ENCODE measurements around the gene SMIM7. TPM values are rescaled to one million over a fixed set of nuclear protein-coding genes. Genes with fewer than 3 reads are reported as not detected.

Gene SMIM7
- total and polyA plus RNA-seq, 2 of the 13 experiments (the other 11 are each of a cell fraction or from before 2014, with no cell fraction given): 55.7 to 74.9 TPM

DNA sequence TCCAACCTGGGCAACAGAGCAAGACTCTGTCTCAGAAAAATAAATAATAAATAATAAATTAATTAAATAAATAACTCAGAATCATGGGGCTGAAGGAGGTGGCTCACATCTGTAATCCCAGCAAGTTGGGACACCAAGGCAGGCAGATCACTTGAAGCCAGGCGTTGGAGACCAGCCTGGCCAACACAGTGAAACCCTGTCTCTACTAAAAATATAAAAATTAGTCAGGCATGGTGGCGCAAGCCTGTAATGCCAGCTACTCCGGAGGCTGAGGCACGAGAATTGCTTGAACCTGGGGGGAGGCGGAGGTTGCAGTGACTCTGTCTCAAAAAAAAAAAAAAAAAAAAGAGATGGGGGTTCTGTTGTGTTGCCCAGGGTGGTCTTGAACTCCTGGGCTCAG lies 8.2 kb upstream of the SMIM7 start (continued):
- TF ChIP-seq, protein P1, sequence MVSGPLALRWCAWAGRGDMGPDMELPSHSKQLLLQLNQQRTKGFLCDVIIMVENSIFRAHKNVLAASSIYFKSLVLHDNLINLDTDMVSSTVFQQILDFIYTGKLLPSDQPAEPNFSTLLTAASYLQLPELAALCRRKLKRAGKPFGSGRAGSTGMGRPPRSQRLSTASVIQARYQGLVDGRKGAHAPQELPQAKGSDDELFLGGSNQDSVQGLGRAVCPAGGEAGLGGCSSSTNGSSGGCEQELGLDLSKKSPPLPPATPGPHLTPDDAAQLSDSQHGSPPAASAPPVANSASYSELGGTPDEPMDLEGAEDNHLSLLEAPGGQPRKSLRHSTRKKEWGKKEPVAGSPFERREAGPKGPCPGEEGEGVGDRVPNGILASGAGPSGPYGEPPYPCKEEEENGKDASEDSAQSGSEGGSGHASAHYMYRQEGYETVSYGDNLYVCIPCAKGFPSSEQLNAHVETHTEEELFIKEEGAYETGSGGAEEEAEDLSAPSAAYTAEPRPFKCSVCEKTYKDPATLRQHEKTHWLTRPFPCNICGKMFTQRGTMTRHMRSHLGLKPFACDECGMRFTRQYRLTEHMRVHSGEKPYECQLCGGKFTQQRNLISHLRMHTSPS (CRISPR knock-in tag; IDR thresholded peaks at IDR 0.05; ENCODE audit: low read depth): no peak
- TF ChIP-seq GPBP1L1 (CRISPR knock-in tag; IDR thresholded peaks at IDR 0.05) (no peak), ZNF317 (CRISPR knock-in tag; IDR thresholded peaks at IDR 0.05) (no peak), IRF2 (CRISPR knock-in tag; IDR thresholded peaks at IDR 0.05) (no peak)
- TF ChIP-seq, protein P2, sequence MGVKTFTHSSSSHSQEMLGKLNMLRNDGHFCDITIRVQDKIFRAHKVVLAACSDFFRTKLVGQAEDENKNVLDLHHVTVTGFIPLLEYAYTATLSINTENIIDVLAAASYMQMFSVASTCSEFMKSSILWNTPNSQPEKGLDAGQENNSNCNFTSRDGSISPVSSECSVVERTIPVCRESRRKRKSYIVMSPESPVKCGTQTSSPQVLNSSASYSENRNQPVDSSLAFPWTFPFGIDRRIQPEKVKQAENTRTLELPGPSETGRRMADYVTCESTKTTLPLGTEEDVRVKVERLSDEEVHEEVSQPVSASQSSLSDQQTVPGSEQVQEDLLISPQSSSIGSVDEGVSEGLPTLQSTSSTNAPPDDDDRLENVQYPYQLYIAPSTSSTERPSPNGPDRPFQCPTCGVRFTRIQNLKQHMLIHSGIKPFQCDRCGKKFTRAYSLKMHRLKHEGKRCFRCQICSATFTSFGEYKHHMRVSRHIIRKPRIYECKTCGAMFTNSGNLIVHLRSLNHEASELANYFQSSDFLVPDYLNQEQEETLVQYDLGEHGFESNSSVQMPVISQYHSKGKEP (CRISPR knock-in tag; IDR thresholded peaks at IDR 0.05): no peak

DNA sequence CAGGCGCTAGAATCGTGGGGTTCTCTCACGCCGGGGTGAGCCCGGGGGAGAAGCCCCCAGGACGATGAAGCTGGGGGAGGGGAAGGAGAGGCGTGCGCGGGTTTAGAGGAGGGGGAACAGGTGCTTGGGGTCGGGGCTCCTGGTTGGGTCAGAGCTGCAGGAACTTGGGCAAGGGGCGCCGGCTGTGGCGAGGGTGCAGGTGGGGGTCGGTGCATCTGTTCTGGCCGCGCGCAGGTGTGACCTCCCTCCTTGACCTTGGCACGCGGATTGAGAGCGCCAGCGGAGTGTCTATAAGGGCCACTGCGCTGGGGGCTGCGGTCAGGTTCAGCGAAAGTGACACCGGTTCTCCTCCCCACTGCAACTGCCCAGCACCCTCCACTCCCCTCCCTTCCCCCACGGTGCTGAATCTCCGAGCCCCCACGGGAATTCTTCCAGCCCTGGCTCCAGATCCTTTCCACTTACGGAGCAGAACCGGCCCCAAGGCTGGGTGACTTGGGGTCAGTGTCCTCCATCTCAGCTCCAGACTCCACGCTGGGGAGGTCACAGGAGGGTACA lies 1.6 kb upstream of the SMIM7 start:
- Histone ChIP-seq H3K4me3 (replicated peaks in 1 of 3; ENCODE audit: insufficient read depth in 1 of 3, low read depth in 2 of 3, low read length in 3 of 3) (peak overlapping the region; percentile 69 to 99 (median 78)), H3K4me1 (ENCODE audit: insufficient read depth, low read length) (peaks cover 48% of the 10 kb centered on the region), H3K79me2 (ENCODE audit: insufficient read depth, low read length) (peaks cover 29% of the 10 kb centered on the region), H3K36me3 (replicated peaks in 1 of 2; ENCODE audit: control insufficient read depth in 1 of 2, insufficient read depth in 2 of 2, low read length in 2 of 2) (peaks cover 9 to 19% of the 10 kb centered on the region in 2 experiments; a peak in 4 of 5 replicates), H3K27ac (ENCODE audit: extremely low read length, insufficient read depth, low read length) (no peak overlapping the region), H4K20me1 (ENCODE audit: insufficient read depth, low read length) (peaks cover 22% of the 10 kb centered on the region), H2AFZ (ENCODE audit: low read length) (no peak overlapping the region), H3K27me3 (ENCODE audit: control insufficient read depth in 1 of 2, insufficient read depth in 2 of 2, low read length in 2 of 2) (no peaks in the 10 kb centered on the region; a peak in 1 of 5 replicates), H3K4me2 (ENCODE audit: low read depth, low read length) (peak overlapping the region; percentile 96), H3K9ac (ENCODE audit: insufficient read depth, low read depth, low read length) (peak overlapping the region; percentile 63), H3K9me3 (ENCODE audit: low read length) (no peaks in the 10 kb centered on the region)
- WGBS (ENCODE audit: low lambda C conversion rate): 6% methylated on average over 12 of the region's 31 CpGs
- ChIA-PET CTCF (ENCODE audit: low intra/inter-chr PET ratio, low total read pairs) (no interaction called here), POLR2A (interaction anchor here (0.7 to 1.4 kb wide), 5 partner anchors 12 to 944 kb away, joined by 3 to 9 read pairs (median 4); partner anchors contain the start of gene SLC35E1)
- BruUV-seq (replicated peaks): no TSS peak
- DNase-seq (ENCODE audit: low spot score) (no peak), ATAC-seq (no peak), FAIRE-seq (no peak)
- in situ Hi-C loops (cut with HindIII; ENCODE audit: extremely low pct_ligation_motif_present, low pct_unique_long_range_greater_than_20kb): no loop called here
- intact Hi-C loops (cut with micrococcal nuclease; ENCODE audit: unreplicated experiment): no loop called here
- TF ChIP-seq TBX2 (CRISPR knock-in tag; IDR thresholded peaks at IDR 0.05; ENCODE audit: borderline replicate concordance) (no peak), ZNF18 (CRISPR knock-in tag; IDR thresholded peaks at IDR 0.05; ENCODE audit: insufficient replicate concordance) (no peak), NFYB (CRISPR knock-in tag; IDR thresholded peaks at IDR 0.05) (no peak), ZSCAN29 (CRISPR knock-in tag; conservative IDR thresholded peaks at IDR 0.05) (0 out of 2 replicates have a peak, but pooled peaks have one; percentile 80), ZNF598 (CRISPR knock-in tag; IDR thresholded peaks at IDR 0.05; ENCODE audit: borderline replicate concordance) (no peak), NR2F6 (IDR thresholded peaks at IDR 0.05) (peak; percentile 39; the same call in 1 of the 2 replicates), NR2F6 (CRISPR knock-in tag; IDR thresholded peaks at IDR 0.05) (peak; percentile 63; the same call in 1 of the 2 replicates), CAMTA2 (CRISPR knock-in tag; IDR thresholded peaks at IDR 0.05; ENCODE audit: borderline replicate concordance) (no peak), ZNF280B (CRISPR knock-in tag; IDR thresholded peaks at IDR 0.05; ENCODE audit: borderline replicate concordance) (peak; percentile 69; the same call in 1 of the 2 replicates), HMGA1 (CRISPR knock-in tag; conservative IDR thresholded peaks at IDR 0.05) (no peak)
